Measurements from ENCODE around the gene NTF3.

The NTF3 gene

GRCh38 chr12:5441497-5442236 lies 9.8 kb downstream of the NTF3 start:
- H3K4me1 ChIP-seq (ENCODE audit: control insufficient read depth, insufficient read depth, low read length) = peaks cover 4% of the 10 kb centered on the region
- H3K27ac ChIP-seq (ENCODE audit: low read length) = no peak overlapping the region
- H3K4me3 ChIP-seq (ENCODE audit: low read length in 2 of 2) = no peak overlapping the region
- no peaks in the 10 kb centered on the region for H3K36me3 ChIP-seq (ENCODE audit: control insufficient read depth in 2 of 2, insufficient read depth in 2 of 2, low read length in 2 of 2)
- H3K9me3 ChIP-seq (ENCODE audit: control insufficient read depth in 2 of 2, low read length in 2 of 2) = peaks cover 2 to 4% of the 10 kb centered on the region in 2 donors
- no peak overlapping the region for H3K9ac ChIP-seq (ENCODE audit: low read length in 2 of 2)
- H3K27me3 ChIP-seq (ENCODE audit: control insufficient read depth in 1 of 2, insufficient read depth in 2 of 2, low read length in 2 of 2) = peaks cover 0 to 14% of the 10 kb centered on the region in 2 donors

DNA sequence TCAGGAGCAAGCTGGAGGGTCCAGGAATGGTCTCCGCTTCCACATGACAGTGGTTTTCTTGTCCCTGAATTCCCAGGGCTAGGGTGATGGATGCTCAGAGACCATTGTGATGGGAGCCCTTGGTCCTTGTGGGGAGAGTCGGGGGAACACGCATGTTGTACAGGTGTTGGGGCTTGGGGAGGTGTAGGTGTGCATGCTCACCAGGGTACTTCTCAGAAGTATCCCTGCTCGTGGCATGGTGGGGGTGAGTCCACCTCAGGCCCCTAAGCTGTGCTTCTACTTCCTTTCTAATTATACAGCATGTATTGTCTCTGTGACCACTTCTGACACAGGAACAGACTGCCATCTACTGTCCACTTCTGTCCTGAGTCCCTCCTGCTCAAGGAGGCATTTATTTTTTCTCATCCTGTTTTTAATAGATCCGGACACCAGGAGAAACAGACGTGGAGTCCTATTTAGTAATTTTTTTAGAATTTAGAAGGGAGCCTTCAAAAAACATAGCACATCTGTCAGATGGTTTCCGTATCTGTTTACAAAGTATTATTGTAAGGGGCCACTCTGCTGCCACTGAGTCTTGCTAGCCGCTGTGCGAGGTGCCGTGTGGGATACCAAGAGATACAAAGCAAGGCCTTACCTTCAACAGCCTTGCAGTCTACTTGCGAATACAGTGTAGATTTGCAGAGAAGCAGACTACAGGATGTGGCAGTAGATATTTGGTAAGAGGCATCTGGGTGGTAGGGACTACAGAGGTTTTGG lies 10.5 kb downstream of the NTF3 start:
- Histone ChIP-seq H3K27me3 (ENCODE audit: control insufficient read depth in 1 of 2, insufficient read depth in 2 of 2, low read length in 2 of 2) (peaks cover 0 to 14% of the 10 kb centered on the region in 2 donors), H3K9me3 (ENCODE audit: control insufficient read depth in 2 of 2, low read length in 2 of 2) (peaks cover 2 to 4% of the 10 kb centered on the region in 2 donors), H3K9ac (ENCODE audit: low read length in 2 of 2) (no peak overlapping the region), H3K4me3 (ENCODE audit: low read length in 2 of 2) (no peak overlapping the region), H3K27ac (ENCODE audit: low read length) (no peak overlapping the region), H3K4me1 (ENCODE audit: control insufficient read depth, insufficient read depth, low read length) (peaks cover 4% of the 10 kb centered on the region), H3K36me3 (ENCODE audit: control insufficient read depth in 2 of 2, insufficient read depth in 2 of 2, low read length in 2 of 2) (no peaks in the 10 kb centered on the region)

DNA sequence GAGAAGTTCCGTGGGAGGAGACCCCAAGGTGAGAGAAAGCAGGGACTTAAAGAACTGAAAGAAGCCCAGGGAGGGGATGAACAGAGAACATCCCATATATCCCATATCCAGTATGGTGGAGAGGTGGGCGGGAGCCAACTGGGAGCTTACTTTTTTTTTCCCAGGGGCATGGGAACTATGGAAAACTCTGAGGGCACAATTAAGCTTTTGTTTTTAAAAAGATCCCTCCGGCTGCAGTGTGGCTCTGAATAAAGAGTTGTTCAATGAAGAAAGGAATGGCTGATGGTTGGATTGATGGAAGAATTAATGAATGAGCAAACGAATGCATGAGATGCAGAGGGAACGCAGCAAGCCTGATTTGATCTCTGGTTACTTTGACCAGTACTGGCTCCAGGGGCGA lies 12.6 kb downstream of the NTF3 start:
- Histone ChIP-seq H3K4me1 (ENCODE audit: control insufficient read depth, insufficient read depth, low read length) (peaks cover 4% of the 10 kb centered on the region), H3K27ac (ENCODE audit: low read length) (no peak overlapping the region), H3K9me3 (ENCODE audit: control insufficient read depth in 2 of 2, low read length in 2 of 2) (no peaks in the 10 kb centered on the region), H3K27me3 (ENCODE audit: control insufficient read depth in 1 of 2, insufficient read depth in 2 of 2, low read length in 2 of 2) (peaks cover 0 to 15% of the 10 kb centered on the region in 2 donors), H3K4me3 (ENCODE audit: low read length in 2 of 2) (no peak overlapping the region), H3K36me3 (ENCODE audit: control insufficient read depth in 2 of 2, insufficient read depth in 2 of 2, low read length in 2 of 2) (no peaks in the 10 kb centered on the region), H3K9ac (ENCODE audit: low read length in 2 of 2) (no peak overlapping the region)

GRCh38 chr12:5447320-5447719 lies 15.4 kb downstream of the NTF3 start:
- peaks cover 0 to 7% of the 10 kb centered on the region in 2 donors for H3K27me3 ChIP-seq (ENCODE audit: control insufficient read depth in 1 of 2, insufficient read depth in 2 of 2, low read length in 2 of 2)
- H3K4me3 ChIP-seq (ENCODE audit: low read length in 2 of 2) = no peak overlapping the region
- no peak overlapping the region for H3K27ac ChIP-seq (ENCODE audit: low read length)
- no peak overlapping the region for H3K9ac ChIP-seq (ENCODE audit: low read length in 2 of 2)
- no peaks in the 10 kb centered on the region for H3K9me3 ChIP-seq (ENCODE audit: control insufficient read depth in 2 of 2, low read length in 2 of 2)
- no peaks in the 10 kb centered on the region for H3K36me3 ChIP-seq (ENCODE audit: control insufficient read depth in 2 of 2, insufficient read depth in 2 of 2, low read length in 2 of 2)
- peaks cover 2% of the 10 kb centered on the region for H3K4me1 ChIP-seq (ENCODE audit: control insufficient read depth, insufficient read depth, low read length)

DNA sequence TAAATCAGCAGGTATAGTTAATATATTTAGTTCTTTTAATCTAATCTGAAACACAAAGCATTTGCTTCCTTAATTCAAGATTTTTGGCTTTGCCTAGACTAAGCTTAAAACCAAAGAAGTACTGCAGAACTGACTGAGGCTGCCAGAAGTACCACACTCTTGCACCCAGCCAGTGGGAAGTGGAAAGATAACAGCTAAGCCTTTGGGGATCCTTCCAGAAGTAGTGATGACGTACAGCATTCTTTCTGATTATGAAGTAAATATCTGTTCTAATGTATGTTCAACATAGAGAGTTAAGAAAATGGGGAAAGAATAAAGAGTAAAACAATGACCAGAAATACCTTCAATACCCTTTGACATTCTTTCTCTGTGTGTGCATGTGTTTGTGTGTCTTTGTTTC lies 19.3 kb downstream of the NTF3 start:
- Histone ChIP-seq H3K36me3 (ENCODE audit: control insufficient read depth in 2 of 2, insufficient read depth in 2 of 2, low read length in 2 of 2) (no peaks in the 10 kb centered on the region), H3K4me1 (ENCODE audit: control insufficient read depth, insufficient read depth, low read length) (peaks cover 3% of the 10 kb centered on the region), H3K9me3 (ENCODE audit: control insufficient read depth in 2 of 2, low read length in 2 of 2) (no peaks in the 10 kb centered on the region), H3K9ac (ENCODE audit: low read length in 2 of 2) (no peak overlapping the region), H3K27me3 (ENCODE audit: control insufficient read depth in 1 of 2, insufficient read depth in 2 of 2, low read length in 2 of 2) (peaks cover 0 to 5% of the 10 kb centered on the region in 2 donors), H3K27ac (ENCODE audit: low read length) (no peak overlapping the region), H3K4me3 (ENCODE audit: low read length in 2 of 2) (no peak overlapping the region)

DNA sequence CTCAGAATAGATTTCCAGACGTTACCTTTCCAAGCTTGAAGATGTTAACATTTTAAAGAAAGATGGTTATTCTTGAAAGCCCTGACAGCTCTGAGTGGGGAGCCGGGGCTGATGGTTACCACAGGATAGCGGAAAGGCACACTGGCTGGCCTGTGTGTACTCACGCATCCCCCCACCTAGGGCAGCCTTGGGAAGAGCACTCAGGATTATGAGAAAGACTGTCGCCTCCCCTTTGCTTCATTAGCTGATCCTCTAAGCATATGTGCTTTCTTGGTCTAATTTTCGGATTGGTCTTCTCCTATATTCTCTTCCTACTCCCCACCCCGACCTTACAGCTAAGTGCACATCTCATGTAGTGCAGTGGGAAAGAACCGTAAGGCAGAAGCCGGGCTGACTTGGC lies 20.7 kb downstream of the NTF3 start:
- no peak overlapping the region for H3K4me3 ChIP-seq (ENCODE audit: low read length in 2 of 2)
- peaks cover 0 to 5% of the 10 kb centered on the region in 2 donors for H3K27me3 ChIP-seq (ENCODE audit: control insufficient read depth in 1 of 2, insufficient read depth in 2 of 2, low read length in 2 of 2)
- H3K27ac ChIP-seq (ENCODE audit: low read length) = no peak overlapping the region
- no peak overlapping the region for H3K9ac ChIP-seq (ENCODE audit: low read length in 2 of 2)
- peaks cover 8% of the 10 kb centered on the region for H3K4me1 ChIP-seq (ENCODE audit: control insufficient read depth, insufficient read depth, low read length)
- H3K9me3 ChIP-seq (ENCODE audit: control insufficient read depth in 2 of 2, low read length in 2 of 2) = no peaks in the 10 kb centered on the region
- H3K36me3 ChIP-seq (ENCODE audit: control insufficient read depth in 2 of 2, insufficient read depth in 2 of 2, low read length in 2 of 2) = no peaks in the 10 kb centered on the region

DNA sequence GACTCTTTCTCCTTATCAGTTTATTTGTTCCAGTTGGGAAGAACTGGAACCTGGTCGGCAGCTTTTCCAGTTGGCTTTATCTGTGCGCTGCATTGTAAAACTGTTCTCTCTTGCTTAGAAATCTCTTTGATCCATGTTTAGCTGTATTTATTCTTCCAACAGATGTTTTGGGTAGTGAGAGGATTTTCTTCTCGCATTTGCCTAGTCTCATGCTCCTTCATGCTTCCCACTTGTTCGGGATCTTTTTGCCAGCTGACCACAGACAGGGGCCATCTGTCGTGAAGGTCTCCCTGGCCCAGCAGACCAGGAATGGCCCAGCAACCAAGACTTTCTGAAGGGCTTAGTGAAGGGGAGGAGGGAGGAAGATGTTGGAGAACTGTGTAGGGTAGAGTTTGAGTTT lies 21.6 kb downstream of the NTF3 start:
- Histone ChIP-seq H3K36me3 (ENCODE audit: control insufficient read depth in 2 of 2, insufficient read depth in 2 of 2, low read length in 2 of 2) (no peaks in the 10 kb centered on the region), H3K4me3 (ENCODE audit: low read length in 2 of 2) (no peak overlapping the region), H3K27ac (ENCODE audit: low read length) (no peak overlapping the region), H3K9ac (ENCODE audit: low read length in 2 of 2) (no peak overlapping the region), H3K27me3 (ENCODE audit: control insufficient read depth in 1 of 2, insufficient read depth in 2 of 2, low read length in 2 of 2) (peaks cover 0 to 8% of the 10 kb centered on the region in 2 donors), H3K9me3 (ENCODE audit: control insufficient read depth in 2 of 2, low read length in 2 of 2) (no peaks in the 10 kb centered on the region), H3K4me1 (ENCODE audit: control insufficient read depth, insufficient read depth, low read length) (peaks cover 8% of the 10 kb centered on the region)

GRCh38 chr12:5455045-5455444 lies 23.1 kb downstream of the NTF3 start:
- Histone ChIP-seq H3K9me3 (ENCODE audit: control insufficient read depth in 2 of 2, low read length in 2 of 2) (no peaks in the 10 kb centered on the region), H3K27me3 (ENCODE audit: control insufficient read depth in 1 of 2, insufficient read depth in 2 of 2, low read length in 2 of 2) (peaks cover 0 to 5% of the 10 kb centered on the region in 2 donors), H3K36me3 (ENCODE audit: control insufficient read depth in 2 of 2, insufficient read depth in 2 of 2, low read length in 2 of 2) (no peaks in the 10 kb centered on the region), H3K4me3 (ENCODE audit: low read length in 2 of 2) (no peak overlapping the region), H3K27ac (ENCODE audit: low read length) (no peak overlapping the region), H3K4me1 (ENCODE audit: control insufficient read depth, insufficient read depth, low read length) (peaks cover 8% of the 10 kb centered on the region), H3K9ac (ENCODE audit: low read length in 2 of 2) (no peak overlapping the region)

GRCh38 chr12:5456030-5456429 lies 24.1 kb downstream of the NTF3 start:
- H3K4me3 ChIP-seq (ENCODE audit: low read length in 2 of 2) = no peak overlapping the region

GRCh38 chr12:5456906-5457305 lies 25.0 kb downstream of the NTF3 start:
- Histone ChIP-seq H3K9me3 (ENCODE audit: control insufficient read depth in 2 of 2, low read length in 2 of 2) (no peaks in the 10 kb centered on the region), H3K36me3 (ENCODE audit: control insufficient read depth in 2 of 2, insufficient read depth in 2 of 2, low read length in 2 of 2) (no peaks in the 10 kb centered on the region), H3K4me1 (ENCODE audit: control insufficient read depth, insufficient read depth, low read length) (peaks cover 8% of the 10 kb centered on the region), H3K27ac (ENCODE audit: low read length) (no peak overlapping the region), H3K27me3 (ENCODE audit: control insufficient read depth in 1 of 2, insufficient read depth in 2 of 2, low read length in 2 of 2) (peaks cover 0 to 5% of the 10 kb centered on the region in 2 donors), H3K9ac (ENCODE audit: low read length in 2 of 2) (no peak overlapping the region), H3K4me3 (ENCODE audit: low read length in 2 of 2) (no peak overlapping the region)

More at GRCh38 chr12:5456030-5456429, 24.1 kb downstream of the NTF3 start:
- peaks cover 0 to 5% of the 10 kb centered on the region in 2 donors for H3K27me3 ChIP-seq (ENCODE audit: control insufficient read depth in 1 of 2, insufficient read depth in 2 of 2, low read length in 2 of 2)
- no peak overlapping the region for H3K9ac ChIP-seq (ENCODE audit: low read length in 2 of 2)
- no peak overlapping the region for H3K27ac ChIP-seq (ENCODE audit: low read length)
- no peaks in the 10 kb centered on the region for H3K9me3 ChIP-seq (ENCODE audit: control insufficient read depth in 2 of 2, low read length in 2 of 2)
- H3K4me1 ChIP-seq (ENCODE audit: control insufficient read depth, insufficient read depth, low read length) = peaks cover 8% of the 10 kb centered on the region
- no peaks in the 10 kb centered on the region for H3K36me3 ChIP-seq (ENCODE audit: control insufficient read depth in 2 of 2, insufficient read depth in 2 of 2, low read length in 2 of 2)
